GM12878 (cell line): ENCODE data around the gene CACHD1. TPM values are rescaled to one million over a fixed set of nuclear protein-coding genes. Genes with fewer than 3 reads are reported as not detected.

Experiments used
- ATAC-seq: fragments of 200-7000 bp; cut with Tn5 transposase; 3 replicates; pipeline ENCODE4 v1.9.1; 2020; ENCODE audit warnings: mild to moderate bottlenecking, moderate library complexity
- BruUV-seq: library from RNA; stranded (reverse); fragments of 400-500 nt; replicated peaks from 2 replicates; lab custom pipeline; 2021; lab: Mats Ljungman, UMichigan
- CTCF ChIA-PET: fragments of 300-600 bp; sonication (Branson Sonifier 250); formaldehyde crosslinking; extraction: SDS; loops from one replicate; lab custom pipeline; 2021; ENCODE audit warnings: inconsistent platforms; lab: Yijun Ruan, JAX
- POLR2A ChIA-PET: fragments of 350-600 bp; formaldehyde crosslinking; extraction: SDS; loops from one replicate; lab custom pipeline; 2021; ENCODE audit warnings: inconsistent platforms; lab: Charles Lee
- RAD21 ChIA-PET: fragments of 300-600 bp; sonication (Branson Sonifier 250); formaldehyde crosslinking; loops from one replicate; lab custom pipeline; 2023; ENCODE audit warnings: antibody characterized with exemption; ENCODE audit not compliant: unreplicated experiment; lab: Charles Lee
- SMC1A ChIA-PET: fragments of 300-600 bp; sonication (Branson Sonifier 250); formaldehyde crosslinking; loops from one replicate; lab custom pipeline; 2023; ENCODE audit not compliant: unreplicated experiment, uncharacterized antibody; lab: Charles Lee
- DNase-seq: peaks from one replicate; pipeline ENCODE4 v3.0.0-alpha.2; 2011; ENCODE audit warnings: low read depth, low spot score
- FAIRE-seq: peaks from 3 replicates; lab custom pipeline; 2011; peaks lifted over from hg19 to GRCh38; lab: Jason Lieb, UNC
- H2AFZ ChIP-seq: 2 replicates; pipeline ENCODE4 v1.6.0; 2011; ENCODE audit warnings: low read depth, low read length, control low read depth; ENCODE audit not compliant: control insufficient read depth
- H3K27ac ChIP-seq: 2 replicates; pipeline ENCODE4 v1.5.1; 2011; ENCODE audit warnings: control low read depth; ENCODE audit not compliant: control insufficient read depth, insufficient read depth
- H3K27me3 ChIP-seq, 2 experiments: replicated peaks in 1 of 2; 2 replicates each; pipeline versions ENCODE4 v1.6.0 to v1.6.1; 2011; ENCODE audit warnings: low read length in 1 of 2; ENCODE audit not compliant: control insufficient read depth in 2 of 2, insufficient read depth in 2 of 2
- H3K36me3 ChIP-seq, 2 experiments: 2 replicates each; pipeline ENCODE4 v1.5.1; 2011; ENCODE audit warnings: low read length in 1 of 2; ENCODE audit not compliant: control insufficient read depth in 2 of 2, insufficient read depth in 2 of 2
- H3K4me1 ChIP-seq: 2 replicates; pipeline ENCODE4 v1.6.1; 2011; ENCODE audit warnings: mild to moderate bottlenecking, low read length, moderate library complexity, mixed read lengths; ENCODE audit not compliant: control insufficient read depth, insufficient read depth
- H3K4me2 ChIP-seq: 2 replicates; pipeline ENCODE4 v1.6.0; 2011; ENCODE audit warnings: control low read depth; ENCODE audit not compliant: control insufficient read depth, insufficient read depth
- H3K4me3 ChIP-seq: fragments of 200-600 bp; sonication (generic); 2 replicates; pipeline ENCODE4 v1.5.1; 2016
- H3K79me2 ChIP-seq: 2 replicates; pipeline ENCODE4 v1.6.0; 2011; ENCODE audit warnings: low read length; ENCODE audit not compliant: control insufficient read depth, insufficient read depth
- H3K9ac ChIP-seq: 2 replicates; pipeline ENCODE4 v1.8.0; 2011; ENCODE audit warnings: low read length, control low read depth, mixed read lengths; ENCODE audit not compliant: control insufficient read depth, insufficient read depth
- H3K9me3 ChIP-seq: replicated peaks from 3 replicates; pipeline ENCODE4 v1.5.1; 2011; ENCODE audit warnings: mild to moderate bottlenecking, low read length; ENCODE audit not compliant: control insufficient read depth, insufficient read depth
- H4K20me1 ChIP-seq: 2 replicates; pipeline ENCODE4 v1.6.0; 2011; ENCODE audit not compliant: control insufficient read depth, insufficient read depth
- NRF1 ChIP-seq: conservative IDR thresholded peaks from 2 replicates; pipeline ENCODE4 v1.6.1; 2011; ENCODE audit warnings: mild to moderate bottlenecking, low read depth, low read length, improper control_type of control experiment
- SMC3 ChIP-seq: IDR thresholded peaks from 2 replicates; pipeline ENCODE4 v1.6.1; 2011; ENCODE audit warnings: low read length, improper control_type of control experiment, borderline replicate concordance
- SUZ12 ChIP-seq: fragments of 200-600 bp; sonication (generic); IDR thresholded peaks from one replicate; pipeline ENCODE4 v1.6.1; 2018; ENCODE audit warnings: antibody characterized with exemption, mild to moderate bottlenecking; ENCODE audit not compliant: unreplicated experiment
- WGBS: methylation state at CpG from one replicate; pipeline ENCODE4 v1.1.6; 2016; ENCODE audit warnings: low lambda C conversion rate; ENCODE audit not compliant: insufficient replicate concordance, insufficient coverage; ENCODE audit errors: missing lambda C conversion rate; 5-methylcytosine and 5-hydroxymethylcytosine counted together
- in situ Hi-C: fragments of 300-500 bp; cut with MboI; formaldehyde crosslinking; loops from 9 replicates; pipeline ENCODE4 v1.14.3; 2018; ENCODE audit warnings: mixed read lengths
- intact Hi-C: fragments of 100-400 bp; cut with micrococcal nuclease; formaldehyde crosslinking; loops from one replicate; pipeline ENCODE4 v1.14.2; 2022; ENCODE audit not compliant: unreplicated experiment
- polyA plus RNA-seq, 11 experiments: library from polyadenylated mRNA; depleted of rRNA in 4 of 11; unstranded in 6 of 11; stranded (reverse) in 5 of 11; fragments of >200 nt; fragmentation: Nextera tagmentation in 4 of 11; fragmentation: Illumina TruSeq in 1 of 11; extraction: Ambion mirVana in 4 of 11; extraction: Trizol in 1 of 11; gene quantifications; 1 replicate in 1 of 11; 2 replicates in 10 of 11; pipeline versions ENCODE4 v1.2.1 to v1.2.3, GENCODE V29; 2011 to 2016; ENCODE audit warnings: inconsistent platforms in 2 of 11, missing spikeins in 2 of 11, low read depth in 1 of 11
- total RNA-seq, 4 experiments: library from RNA; depleted of rRNA in 3 of 4; stranded (reverse); fragments of >200 nt in 3 of 4; fragmentation: Illumina TruSeq in 1 of 4; extraction: Trizol in 1 of 4; gene quantifications; 2 replicates each; pipeline versions ENCODE4 v1.2.1 to v1.2.3, GENCODE V29; 2013 to 2021
- TF ChIP-seq, protein P1 (sequence below): fragments of 450-650 bp; formaldehyde crosslinking; IDR thresholded peaks from 2 replicates; pipeline ENCODE4 v1.4.0; 2022; ENCODE audit warnings: mild to moderate bottlenecking, moderate library complexity
- TF ChIP-seq, protein P2 (sequence below): fragments of 450-650 bp; IDR thresholded peaks from 2 replicates; pipeline ENCODE4 v1.6.1; 2017; ENCODE audit warnings: mild to moderate bottlenecking, low read depth, inconsistent platforms; ENCODE audit not compliant: poor library complexity, severe bottlenecking

Gene CACHD1
- total and polyA plus RNA-seq, 10 of the 15 experiments (the other 5 are each of a cell fraction or from before 2014, with no cell fraction given), result 0.03 TPM; not detected in 9

DNA sequence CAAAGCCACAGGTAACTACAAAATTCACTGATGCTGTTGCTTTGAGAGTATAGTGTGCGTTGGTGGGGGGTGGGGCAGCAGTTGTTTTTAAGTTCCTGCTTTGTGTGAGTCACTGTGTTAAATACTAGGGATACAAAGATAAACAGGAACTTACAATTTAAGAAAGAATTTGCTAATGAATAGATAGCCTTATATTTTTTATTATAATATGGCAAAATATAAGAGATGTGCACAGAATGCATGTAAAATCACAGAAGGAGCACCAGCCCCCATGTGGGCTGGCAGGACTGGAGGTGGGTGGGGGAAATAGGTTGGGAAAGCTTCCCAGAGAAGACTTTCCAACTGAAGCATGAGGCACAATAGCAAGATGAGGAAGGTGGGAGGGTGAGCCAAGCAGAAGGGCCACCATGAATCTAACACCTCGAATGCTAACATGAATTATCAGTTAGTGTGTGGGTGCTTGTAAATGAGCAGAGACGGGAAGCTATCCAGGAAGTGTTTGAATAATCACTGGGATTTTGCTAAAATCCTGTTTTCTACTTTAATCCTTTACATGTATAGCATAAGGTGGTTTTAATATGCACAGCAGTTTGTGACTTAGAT, 217.9 kb downstream of the CACHD1 start:
- POLR2A ChIA-PET, result no interaction called here
- CTCF ChIA-PET, result interaction anchor here (0.6 to 1.3 kb wide), 3 partner anchors 11 to 149 kb away, joined by 3 read pairs; no protein-coding TSS in a partner anchor
- FAIRE-seq (no peak), DNase-seq (no peak), ATAC-seq (no peak)
- Histone ChIP-seq H3K79me2 (no peaks in the 10 kb centered on the region), H3K4me1 (no peaks in the 10 kb centered on the region), H3K9ac (no peak overlapping the region), H3K9me3 (no peaks in the 10 kb centered on the region), H3K27me3 (peaks cover 0 to 2% of the 10 kb centered on the region in 2 experiments; a peak in 3 of 4 replicates), H4K20me1 (no peaks in the 10 kb centered on the region), H3K4me3 (no peak overlapping the region), H3K36me3 (no peaks in the 10 kb centered on the region), H3K27ac (no peak overlapping the region), H3K4me2 (no peak overlapping the region), H2AFZ (no peak overlapping the region)
- in situ Hi-C loops, result loop anchor here (25.0 kb wide), 1 partner anchor 349 kb away; no protein-coding TSS in a partner anchor
- intact Hi-C loops, result loop anchor here (2.0 to 5.0 kb wide), 2 partner anchors 353 to 389 kb away; no protein-coding TSS in a partner anchor
- RAD21 ChIA-PET, result no interaction called here
- no TSS peak for BruUV-seq
- SMC1A ChIA-PET, result interaction anchor here (0.9 kb wide), 1 partner anchor 344 kb away, joined by 3 read pairs; no protein-coding TSS in a partner anchor
- WGBS, result 2% methylated on average over 3 of the region's 3 CpGs
- TF ChIP-seq, protein P1, sequence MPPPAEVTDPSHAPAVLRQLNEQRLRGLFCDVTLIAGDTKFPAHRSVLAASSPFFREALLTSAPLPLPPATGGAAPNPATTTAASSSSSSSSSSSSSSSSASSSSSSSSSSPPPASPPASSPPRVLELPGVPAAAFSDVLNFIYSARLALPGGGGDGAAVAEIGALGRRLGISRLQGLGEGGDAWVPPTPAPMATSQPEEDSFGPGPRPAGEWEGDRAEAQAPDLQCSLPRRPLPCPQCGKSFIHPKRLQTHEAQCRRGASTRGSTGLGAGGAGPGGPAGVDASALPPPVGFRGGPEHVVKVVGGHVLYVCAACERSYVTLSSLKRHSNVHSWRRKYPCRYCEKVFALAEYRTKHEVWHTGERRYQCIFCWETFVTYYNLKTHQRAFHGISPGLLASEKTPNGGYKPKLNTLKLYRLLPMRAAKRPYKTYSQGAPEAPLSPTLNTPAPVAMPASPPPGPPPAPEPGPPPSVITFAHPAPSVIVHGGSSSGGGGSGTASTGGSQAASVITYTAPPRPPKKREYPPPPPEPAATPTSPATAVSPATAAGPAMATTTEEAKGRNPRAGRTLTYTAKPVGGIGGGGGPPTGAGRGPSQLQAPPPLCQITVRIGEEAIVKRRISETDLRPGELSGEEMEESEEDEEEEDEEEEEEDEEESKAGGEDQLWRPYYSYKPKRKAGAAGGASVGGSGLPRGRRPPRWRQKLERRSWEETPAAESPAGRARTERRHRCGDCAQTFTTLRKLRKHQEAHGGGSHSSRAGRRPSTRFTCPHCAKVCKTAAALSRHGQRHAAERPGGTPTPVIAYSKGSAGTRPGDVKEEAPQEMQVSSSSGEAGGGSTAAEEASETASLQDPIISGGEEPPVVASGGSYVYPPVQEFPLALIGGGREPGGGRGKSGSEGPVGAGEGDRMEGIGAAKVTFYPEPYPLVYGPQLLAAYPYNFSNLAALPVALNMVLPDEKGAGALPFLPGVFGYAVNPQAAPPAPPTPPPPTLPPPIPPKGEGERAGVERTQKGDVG (CRISPR knock-in tag), result no peak
- TF ChIP-seq NRF1 (no peak), SMC3 (no peak), SUZ12 (no peak)
- TF ChIP-seq, protein P2, sequence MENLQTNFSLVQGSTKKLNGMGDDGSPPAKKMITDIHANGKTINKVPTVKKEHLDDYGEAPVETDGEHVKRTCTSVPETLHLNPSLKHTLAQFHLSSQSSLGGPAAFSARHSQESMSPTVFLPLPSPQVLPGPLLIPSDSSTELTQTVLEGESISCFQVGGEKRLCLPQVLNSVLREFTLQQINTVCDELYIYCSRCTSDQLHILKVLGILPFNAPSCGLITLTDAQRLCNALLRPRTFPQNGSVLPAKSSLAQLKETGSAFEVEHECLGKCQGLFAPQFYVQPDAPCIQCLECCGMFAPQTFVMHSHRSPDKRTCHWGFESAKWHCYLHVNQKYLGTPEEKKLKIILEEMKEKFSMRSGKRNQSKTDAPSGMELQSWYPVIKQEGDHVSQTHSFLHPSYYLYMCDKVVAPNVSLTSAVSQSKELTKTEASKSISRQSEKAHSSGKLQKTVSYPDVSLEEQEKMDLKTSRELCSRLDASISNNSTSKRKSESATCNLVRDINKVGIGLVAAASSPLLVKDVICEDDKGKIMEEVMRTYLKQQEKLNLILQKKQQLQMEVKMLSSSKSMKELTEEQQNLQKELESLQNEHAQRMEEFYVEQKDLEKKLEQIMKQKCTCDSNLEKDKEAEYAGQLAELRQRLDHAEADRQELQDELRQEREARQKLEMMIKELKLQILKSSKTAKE, result no peak
